C1 segment of cervical spinal cord (tissue), 14 donors: Measurements from ENCODE around the gene TAS2R60.
"Not testable (repeated sequence)": the region's sequence is repeated elsewhere in the genome, so short reads cannot be mapped to it uniquely, and the experiment has no call there.

ENCODE experiments used
- DNase-seq, 14 donors: peaks; one replicate each; lab custom pipeline; 2025; lab: John Stamatoyannopoulos, UW

The TAS2R60 gene

DNA sequence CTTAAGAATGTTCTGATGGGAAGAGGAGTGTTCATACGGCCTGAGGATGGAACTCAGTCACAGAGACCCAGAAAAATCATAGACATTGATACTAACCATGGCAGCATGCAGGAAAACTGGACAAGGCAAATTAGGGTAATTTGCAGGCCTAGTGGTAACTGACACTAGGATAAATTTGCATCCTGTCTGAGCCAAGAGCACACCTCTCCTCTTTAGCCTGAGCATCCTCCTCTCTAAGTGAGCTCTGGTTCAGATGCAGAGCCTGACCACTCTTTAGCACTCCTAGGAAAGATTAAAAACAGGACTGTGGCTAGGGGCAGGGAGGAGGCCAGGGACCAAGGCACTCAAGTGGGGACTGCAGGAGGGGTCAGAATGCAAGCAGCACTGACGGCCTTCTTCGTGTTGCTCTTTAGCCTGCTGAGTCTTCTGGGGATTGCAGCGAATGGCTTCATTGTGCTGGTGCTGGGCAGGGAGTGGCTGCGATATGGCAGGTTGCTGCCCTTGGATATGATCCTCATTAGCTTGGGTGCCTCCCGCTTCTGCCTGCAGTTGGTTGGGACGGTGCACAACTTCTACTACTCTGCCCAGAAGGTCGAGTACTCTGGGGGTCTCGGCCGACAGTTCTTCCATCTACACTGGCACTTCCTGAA is 34.4 kb downstream of the TAS2R60 start, which contains the start of gene TAS2R41:
TSS of gene TAS2R41 (plus strand) at position 373 of the 650 bp plus-strand sequence. CDS start at position 373, 0 bp downstream.
- DNase-seq: no peak

DNA sequence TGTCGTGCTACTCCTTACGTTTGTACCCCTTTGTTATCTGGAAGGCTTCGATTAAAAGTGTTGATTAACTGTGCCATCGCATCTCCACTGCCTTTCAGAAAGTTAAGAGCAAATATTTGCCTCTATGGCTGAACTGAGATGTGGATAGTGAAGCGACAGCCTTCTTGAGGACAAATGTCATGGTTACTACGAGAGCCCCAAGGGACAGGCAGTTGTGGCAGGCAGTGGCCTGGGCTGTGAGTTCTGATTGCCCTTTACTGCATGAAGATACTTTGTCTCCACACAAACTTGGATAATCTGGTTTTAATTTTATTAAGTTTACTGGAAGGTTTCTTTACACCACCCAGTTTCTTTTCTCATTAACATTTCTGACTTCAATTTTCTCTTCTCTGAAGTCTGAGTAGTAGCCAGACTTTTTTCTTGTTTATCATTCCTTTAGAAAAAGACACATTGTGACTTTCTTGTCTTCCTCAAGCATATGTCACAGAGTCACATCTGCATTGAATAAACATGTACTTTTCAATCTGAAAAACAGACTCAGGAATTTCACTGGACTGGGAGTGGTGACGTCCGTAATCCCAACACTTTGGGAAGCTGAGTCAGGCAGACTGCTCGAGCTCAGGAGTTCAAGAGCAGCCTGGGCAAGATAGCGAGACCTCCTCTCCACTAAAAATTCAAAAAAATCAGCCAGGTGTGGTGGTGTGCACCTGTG is 36.0 kb downstream of the TAS2R60 start:
- DNase-seq: no peak

DNA sequence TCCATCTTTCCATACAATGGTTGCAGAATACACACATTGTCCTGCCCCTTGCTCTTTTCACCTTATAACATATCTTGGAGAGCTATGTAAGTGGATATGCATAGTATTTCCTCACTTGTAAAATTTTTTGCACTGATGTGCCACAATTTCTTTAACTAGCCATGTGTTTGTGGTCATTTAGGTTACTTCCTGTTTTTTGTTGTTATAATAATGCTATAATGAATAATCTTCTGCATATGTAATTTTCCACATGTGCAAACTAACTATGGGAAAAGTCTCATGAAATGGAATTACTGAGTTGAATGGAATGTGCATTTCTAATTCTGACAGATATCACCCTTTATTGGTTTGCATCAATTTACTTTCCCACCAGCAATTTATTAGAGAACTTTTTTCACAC is 37.2 kb downstream of the TAS2R60 start:
- DNase-seq: no peak

DNA sequence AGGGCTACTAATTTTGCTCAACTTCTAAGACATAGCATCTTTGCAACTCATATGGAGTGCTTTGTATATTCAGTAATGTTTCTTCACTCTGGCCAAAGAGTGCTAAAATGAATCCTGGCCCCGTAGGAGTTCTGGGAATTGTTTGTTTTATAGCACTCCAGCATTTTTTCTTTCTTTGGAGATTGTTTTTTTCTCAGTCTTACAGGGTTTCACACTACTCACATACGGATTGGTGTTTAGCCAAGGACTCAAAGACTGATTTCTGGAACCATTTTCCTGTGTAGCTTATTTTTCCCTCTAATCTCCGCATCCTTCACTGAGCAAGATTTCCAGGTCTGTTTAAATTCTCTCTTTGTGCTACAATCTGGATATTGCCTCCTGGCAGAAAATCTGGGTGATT is 40.9 kb downstream of the TAS2R60 start:
- DNase-seq: no peak

DNA sequence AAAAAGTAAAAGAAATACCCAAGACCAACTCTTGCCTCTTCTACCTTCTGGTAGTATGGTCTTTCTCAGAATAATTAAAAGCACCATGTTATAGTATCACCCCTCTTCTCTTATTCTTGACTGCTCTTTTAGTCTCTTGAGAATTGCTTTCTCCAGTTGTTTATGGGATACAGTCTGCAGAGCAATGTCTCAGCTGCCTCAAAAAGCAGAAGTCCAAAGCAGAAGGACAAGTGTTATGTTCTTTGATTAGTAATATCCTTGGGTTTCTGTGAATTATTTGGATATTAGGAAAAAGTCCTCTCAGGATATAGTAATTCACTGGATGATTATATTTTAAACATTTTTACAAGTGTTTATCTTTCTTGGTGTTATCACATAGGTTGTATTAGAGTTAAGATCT is 41.8 kb downstream of the TAS2R60 start:
- DNase-seq: no peak

DNA sequence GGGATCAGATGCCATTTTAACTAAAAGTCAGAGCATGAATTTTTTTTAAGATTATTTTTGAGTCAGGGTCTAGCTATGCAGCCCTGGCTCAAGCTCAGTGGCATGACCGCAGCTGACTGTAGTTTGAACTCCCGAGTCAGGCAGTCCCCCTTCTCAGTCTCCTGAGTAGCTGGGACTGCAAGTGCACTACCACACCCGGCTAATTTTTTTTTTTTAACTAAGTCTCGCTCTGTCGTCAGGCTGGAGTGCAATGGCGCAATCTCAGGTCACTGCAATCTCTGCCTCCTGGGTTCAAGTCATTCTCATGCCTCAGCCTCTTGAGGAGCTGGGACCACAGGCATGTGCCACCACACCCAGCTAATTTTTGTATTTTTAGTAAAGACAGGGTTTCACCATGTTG is 42.2 kb downstream of the TAS2R60 start:
- no peak for DNase-seq

DNA sequence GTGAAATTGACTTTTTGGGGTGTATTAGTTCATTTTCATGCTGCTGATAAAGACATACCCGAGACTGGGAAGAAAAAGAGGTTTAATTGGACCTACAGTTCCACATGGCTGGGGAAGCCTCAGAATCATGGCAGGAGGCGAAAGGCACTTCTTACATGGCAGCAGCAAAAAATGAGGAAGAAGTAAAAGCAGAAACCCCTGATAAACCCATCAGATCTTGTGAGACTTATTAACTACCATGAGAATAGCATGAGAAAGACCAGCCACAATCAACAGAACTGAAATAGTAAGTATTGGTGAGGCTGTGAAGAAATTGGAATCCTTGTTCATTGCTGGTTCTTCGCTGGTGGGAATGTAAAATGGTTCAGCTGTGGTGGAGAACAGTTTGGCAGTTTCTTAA is 43.0 kb downstream of the TAS2R60 start:
- DNase-seq: not testable (repeated sequence)

DNA sequence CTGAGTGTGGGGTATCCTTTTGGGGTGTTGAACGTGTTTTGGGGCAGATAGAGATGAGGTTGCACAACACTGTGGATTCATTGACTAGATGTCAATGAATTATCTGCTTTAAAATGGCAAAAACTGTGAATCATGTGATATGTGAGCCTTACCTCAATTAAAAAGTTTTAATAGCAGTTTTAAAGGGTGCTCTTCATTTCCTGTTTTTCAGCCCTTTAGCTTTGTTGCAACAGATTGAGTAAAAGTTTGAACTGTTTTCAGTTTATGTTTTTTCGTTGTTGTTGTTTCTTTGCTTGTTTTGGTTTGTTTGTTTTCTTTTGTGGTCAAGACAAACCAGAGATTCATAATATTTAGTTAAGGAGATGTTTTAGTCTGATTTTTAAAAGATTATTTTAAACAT is 43.8 kb downstream of the TAS2R60 start:
- DNase-seq: no peak

DNA sequence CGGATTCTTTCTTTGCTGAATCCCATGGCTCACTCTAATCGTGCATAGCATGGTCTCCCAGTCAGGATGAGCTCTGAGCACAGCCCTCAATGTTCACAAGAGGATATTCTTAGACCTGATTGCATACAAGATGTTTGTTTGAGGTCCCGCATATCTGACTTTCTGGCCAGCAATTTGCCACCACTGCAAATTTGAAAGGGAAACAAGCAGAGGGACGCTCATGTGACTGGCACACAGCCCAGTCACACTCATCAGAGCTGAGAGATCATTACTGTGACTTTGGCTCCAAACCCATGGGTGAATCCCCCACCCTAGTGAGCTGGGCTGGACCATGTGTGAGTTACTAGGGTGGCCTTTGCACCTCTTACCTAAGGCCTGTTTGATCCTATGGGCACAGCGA is 44.3 kb downstream of the TAS2R60 start:
- DNase-seq: no peak

DNA sequence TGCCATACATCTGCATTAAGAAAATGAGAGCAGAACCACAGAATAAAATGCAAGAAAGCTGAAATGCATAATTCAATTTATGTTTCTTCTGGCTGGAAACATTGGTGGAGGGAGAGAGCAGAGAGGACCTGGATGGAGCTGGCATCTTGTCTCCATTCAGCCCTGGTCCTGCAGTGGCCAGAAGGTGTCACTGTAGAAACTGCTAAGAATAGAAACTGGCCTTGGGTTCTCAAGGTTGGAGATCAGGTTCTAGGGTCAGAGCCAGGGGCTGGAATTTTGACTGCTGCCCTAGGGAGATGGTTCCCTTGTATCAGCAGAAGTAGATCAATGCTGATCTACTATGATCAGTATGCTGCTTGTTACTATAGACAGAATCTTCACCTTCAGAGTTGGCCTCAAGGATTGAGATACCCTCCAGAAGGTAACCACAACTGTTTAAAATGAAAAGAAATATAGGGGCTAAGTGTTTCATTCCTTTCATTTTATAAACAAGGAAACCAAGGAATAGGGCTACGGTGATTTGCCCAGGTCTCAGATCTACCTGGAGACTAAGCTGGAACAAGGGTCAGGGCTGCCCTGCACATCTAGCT is 47.6 kb downstream of the TAS2R60 start:
- DNase-seq: no peak

DNA sequence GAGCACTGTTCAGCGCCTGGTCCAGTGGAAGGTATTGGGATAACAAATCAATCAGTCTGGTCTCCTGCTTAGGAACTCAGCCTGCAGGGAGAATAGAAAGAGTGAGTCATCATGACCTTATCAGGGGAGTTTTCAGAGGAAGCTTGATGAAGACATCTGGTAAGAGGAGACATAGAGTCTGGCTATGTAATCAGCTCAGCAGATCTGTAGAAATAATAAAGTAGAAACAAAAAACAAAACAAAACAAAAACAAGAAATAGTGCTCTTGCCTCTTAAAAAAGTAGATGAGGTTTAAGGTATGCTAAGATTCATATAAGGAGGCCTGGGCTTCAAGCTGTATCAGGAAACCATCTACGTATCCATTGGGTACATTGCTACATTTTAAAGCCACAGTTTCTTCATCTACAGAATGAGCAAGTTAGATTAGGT is 48.8 kb downstream of the TAS2R60 start:
- no peak for DNase-seq

DNA sequence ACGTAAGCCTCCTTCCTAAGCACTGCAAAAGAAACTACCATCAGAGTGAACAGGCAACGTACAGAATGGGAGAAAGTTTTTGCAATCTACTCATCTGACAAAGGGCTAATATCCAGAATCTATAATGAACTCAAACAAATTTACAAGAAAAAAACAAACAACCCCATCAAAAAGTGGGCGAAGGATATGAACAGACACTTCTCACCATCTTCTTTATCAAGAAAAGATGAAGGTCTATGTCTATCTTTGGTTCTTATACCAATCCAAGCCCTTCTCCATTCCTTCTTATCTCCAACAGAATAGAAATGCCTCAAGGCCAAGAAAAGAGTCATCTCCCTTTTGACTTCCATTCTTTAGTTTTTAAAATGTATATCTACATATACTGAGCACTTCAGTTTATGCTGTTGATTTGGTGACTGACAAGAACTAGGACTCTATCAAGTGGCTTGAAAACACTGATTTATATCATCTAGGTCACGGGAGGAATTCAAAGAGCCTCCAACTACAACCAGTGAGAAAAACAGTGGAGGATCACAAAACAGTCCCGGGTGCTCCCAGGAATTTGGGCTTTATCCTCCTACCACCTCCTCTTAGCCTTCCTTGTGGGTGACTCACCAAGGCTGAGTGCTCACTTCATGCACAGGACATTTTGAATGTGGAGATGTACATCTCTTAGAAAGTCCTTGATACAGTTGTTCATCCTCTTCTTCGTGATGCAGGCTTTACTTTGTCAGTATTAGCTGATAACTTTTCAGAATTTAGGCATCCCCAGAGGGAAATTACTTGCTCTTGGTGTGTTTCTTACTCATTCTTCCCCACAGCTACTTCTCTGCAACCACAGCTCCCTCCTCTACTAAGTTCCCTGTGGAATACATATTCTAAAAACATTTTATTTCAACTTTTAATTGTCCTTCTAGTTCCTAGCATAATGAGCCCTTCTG is 49.8 kb downstream of the TAS2R60 start:
- no peak for DNase-seq

DNA sequence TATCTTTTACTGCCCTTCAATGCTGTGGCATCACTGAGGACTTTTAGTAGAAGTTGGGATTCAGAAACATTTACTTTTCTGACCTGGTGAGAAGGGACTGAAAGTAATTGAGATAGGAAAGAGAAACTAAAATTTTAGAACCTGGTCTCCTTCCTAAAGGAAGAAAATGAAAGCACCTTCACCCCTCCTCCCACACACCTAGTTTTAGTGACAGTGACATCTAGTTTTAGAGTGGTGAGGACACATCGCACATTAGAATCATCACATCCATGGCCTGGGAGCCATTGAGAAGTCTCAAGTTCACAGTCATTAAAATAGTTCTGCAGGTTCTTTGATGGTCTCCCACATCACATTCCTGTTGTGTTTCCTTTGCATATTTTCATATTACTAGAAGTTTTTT is 50.5 kb downstream of the TAS2R60 start:
- no peak for DNase-seq
